HG02678 (cell line): ENCODE data around the gene TBC1D2B.

ENCODE experiments used
- ATAC-seq: cut with Tn5 transposase; IDR thresholded peaks from one replicate; pipeline ENCODE4 v1.9.1; 2021; ENCODE audit warnings: mild to moderate bottlenecking, moderate library complexity; ENCODE audit not compliant: unreplicated experiment

Gene TBC1D2B

DNA sequence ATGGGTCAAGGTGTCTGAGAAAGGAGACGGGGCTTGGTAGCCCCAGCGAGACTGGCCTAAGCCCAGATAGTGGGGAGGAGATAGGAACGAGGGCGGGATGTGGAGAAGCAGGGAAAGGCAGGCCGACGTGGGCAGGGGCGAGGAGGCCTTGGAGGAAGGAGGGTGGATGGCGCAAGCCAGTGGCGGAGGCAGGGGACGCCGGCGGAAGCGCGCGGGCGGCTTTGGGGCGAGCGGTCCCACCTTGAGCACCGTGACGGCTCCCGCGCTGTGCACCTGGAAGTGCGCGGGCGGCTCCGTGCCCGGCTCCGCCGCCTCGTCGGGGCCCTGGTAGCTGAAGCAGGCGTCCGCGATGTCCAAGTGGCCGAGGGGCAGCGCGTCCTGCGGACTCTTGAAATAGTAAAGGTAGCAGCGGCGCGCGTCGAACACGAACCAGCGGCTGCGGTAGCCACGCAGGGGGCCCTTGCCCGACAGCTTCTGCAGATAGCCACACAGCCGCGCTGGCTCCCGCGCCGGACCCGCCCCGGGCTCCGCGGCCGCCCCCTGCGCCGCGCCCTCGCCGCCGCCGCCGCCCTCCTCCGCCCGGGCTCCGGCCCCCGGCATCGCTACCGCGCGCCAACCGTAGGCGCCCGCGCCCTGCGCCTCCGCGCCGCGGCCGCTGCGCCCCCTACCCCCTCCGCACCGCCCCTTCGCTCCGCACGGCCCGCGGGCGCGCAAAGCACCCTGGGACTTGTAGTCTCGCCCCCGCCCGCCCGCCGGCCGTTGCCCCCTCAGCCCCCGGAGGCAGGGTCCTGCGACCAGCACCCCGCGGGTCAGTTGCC lies at the start of gene TBC1D2B:
TSS of gene TBC1D2B (minus strand) at position 659 of the 818 bp plus-strand sequence. CDS start at position 600, 59 bp downstream.
- ATAC-seq, result peak; percentile 76

GRCh38 chr15:78125267-78125666 lies 47.8 kb upstream of the TBC1D2B start:
- ATAC-seq, result no peak

- no peak for ATAC-seq
Measured at GRCh38 chr15:78120523-78120922, 43.0 kb upstream of the TBC1D2B start.

GRCh38 chr15:78112551-78112950 lies 35.0 kb upstream of the TBC1D2B start:
- no peak for ATAC-seq

DNA sequence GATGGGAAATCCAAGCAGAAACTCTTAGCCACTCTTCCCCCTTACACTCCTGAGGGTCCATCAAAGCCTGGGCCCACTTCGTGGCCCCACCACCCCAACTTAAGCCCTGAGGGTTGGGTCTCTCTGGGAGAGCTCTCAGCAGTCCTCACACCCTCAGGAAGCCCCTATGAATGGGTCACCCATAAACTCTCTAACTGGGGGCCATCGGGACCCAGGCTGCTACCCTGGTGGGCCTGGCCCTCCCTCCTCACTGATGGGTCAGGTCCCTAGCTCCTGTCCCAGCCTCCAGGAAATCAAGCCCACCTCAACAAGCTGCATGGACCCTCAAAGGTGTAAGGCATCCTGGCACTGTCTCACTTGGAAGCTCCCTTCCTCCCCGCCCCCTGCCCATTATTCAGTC lies 34.3 kb upstream of the TBC1D2B start:
- no peak for ATAC-seq

DNA sequence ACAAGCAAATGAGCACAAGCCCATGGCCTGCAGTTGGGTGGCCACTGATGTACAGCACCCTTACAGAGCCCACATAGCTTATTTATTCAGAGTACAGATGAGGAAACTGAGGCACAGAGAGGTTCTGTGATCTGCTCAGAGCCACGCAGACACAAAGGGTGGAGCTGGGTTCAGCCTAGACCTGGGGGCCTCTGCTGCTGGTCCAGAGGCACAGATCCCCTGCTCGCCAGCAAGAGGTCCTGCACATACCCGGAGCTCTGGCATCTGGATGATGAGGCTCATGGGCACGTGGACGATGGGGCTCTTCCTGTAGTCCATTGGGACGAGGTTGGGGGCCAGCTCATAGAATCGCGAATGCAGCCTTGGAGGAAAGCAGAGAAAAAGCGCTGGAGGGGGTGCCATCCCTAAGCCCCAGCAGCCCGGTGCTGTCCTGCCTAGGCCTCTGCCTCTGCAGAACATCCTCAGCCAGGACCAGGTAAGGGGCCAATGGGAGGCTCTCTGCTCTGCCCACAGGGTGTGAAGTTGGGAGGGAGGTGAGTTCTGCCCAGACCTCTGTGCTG lies 33.5 kb upstream of the TBC1D2B start:
- no peak for ATAC-seq

DNA sequence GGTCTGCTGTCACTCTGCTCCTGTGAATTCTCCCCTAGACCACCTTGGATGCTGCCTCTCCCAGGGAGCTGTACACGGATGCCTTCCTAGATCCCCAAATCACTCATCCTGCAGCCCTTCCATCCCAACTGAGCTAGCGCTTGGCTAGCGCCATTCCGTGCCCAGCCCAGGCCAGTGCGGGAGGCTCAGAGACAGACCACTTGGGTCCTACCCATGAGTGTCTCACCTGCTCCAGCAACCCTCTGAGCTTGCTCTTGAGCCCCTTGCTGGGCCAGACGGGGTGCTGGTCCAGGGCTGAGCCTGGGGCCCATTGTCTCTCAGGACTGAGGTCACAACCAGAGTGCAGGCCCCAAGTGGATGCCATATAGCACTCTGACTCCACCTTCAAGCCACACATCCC lies 32.6 kb upstream of the TBC1D2B start:
- no peak for ATAC-seq

DNA sequence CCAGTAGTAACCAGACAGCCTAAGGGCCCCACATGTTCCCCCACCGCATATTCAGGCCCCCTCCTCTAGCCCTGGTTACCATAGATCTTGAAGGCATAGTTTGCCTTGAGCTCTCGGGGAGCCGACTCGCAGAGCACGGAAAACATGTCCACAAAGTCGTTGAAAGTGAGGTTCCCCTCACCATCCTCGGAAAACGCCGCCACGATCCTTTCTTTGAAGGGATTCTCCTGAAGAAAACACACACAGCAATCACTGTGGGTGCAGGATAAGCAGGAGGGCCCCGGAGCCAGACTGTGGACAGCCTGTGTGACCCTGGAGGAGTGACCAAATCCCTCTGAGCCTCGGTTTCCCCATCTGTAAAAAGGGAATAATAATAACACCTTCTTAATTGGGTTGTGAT lies 31.6 kb upstream of the TBC1D2B start:
- ATAC-seq, result no peak

DNA sequence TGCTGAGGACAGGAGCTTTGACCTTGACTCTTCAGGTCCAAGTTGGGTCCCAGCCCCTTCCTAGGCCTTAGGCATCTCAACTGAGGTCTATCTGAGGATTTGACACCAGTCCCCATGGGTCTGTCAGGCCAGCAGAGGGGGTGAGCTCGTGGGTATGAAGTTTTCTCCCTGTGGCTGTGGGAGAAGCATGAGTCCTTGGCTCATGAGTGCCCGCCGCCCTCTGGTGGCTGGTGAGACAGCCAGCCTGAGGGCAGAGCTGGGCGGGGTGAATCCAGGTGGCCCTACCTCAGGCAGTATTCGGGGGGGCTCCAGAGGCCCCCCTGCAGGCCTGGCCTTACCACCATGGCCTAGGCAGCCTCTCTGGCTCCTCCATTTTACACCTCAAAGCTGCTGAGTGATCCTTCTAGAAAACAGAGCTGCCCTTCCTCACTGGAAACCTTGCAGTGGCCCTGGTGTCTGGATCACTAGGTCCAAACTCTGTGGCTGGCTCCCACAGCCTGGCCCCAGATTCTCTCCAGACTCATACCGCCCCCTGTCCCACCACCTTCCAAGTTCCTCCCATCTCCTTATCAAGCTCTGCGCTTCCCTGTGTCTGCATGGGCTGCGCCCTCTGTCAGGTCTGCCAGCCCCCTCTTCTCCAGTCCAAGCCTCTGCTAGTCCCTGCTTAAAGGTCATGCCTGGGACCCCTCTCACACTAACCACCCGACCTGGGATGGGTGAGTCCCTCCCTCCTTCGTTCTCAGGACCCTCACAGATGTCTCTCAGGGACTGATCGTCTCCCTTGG lies 31.0 kb upstream of the TBC1D2B start:
- ATAC-seq, result no peak

- no peak for ATAC-seq
Measured at GRCh38 chr15:78107471-78107870, 30.0 kb upstream of the TBC1D2B start.

GRCh38 chr15:78105476-78106241 lies 28.1 kb upstream of the TBC1D2B start:
- ATAC-seq, result no peak

- ATAC-seq, result no peak
Measured at GRCh38 chr15:78104566-78105475, 27.3 kb upstream of the TBC1D2B start.

- ATAC-seq, result peak; percentile 11
Measured at GRCh38 chr15:78104119-78104479, 26.6 kb upstream of the TBC1D2B start.

DNA sequence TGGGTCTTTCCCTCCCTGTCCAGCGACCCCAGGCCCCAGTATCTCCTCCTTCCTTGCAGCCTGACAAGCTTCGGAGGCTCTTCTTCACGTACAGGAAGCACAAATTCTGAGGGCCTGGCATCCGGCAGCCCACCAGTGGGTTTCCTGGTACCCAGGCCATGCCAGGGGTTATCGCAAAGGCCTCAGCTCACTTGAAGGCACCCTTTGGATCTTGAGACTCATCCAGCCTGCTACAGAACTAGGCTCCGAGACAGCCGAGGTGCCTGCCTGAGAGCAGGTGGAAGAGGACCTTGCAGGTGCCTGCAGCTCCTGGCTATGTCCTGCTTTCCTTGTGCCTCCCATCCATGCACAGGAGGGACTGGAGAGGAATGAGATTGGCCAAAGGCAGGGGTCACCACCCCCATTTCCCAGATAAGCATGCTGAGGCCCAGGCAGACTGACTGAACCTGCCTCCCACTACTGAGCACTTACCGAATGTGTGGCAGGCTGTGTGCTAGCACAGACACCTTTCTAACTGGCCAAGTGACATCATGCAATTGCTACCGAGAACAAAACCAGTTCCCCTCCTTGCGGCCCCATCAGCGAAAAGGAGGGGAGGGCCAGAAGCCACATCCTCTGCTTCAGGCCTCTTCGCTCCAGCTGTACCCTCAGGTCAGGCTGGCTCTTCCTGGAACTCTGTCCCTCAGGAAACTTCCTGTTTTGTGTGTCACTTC lies 26.1 kb upstream of the TBC1D2B start:
- peak; percentile 81 for ATAC-seq

DNA sequence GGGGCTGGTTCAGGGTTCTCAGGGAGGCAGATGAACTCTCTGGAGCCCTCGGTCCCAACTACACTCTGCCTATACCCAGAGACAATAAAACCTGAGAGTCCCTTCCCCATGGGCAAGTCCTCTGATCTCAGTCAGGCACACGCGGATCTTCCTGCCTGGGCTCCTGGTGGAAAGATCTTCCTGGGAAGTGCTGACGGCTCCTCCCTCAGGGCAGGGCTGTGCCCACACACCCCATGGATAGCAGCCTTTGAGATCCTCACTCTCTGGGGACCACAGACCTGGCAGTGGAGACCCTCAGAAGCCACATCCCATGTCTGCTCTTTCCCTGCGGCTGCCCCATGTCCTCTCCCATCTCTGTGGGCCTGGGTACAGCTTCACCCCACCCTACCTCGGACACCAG lies 25.2 kb upstream of the TBC1D2B start:
- ATAC-seq, result no peak

GRCh38 chr15:78102211-78102610 lies 24.7 kb upstream of the TBC1D2B start:
- no peak for ATAC-seq

GRCh38 chr15:78101423-78102105 lies 24.1 kb upstream of the TBC1D2B start:
- no peak for ATAC-seq

- no peak for ATAC-seq
Measured at GRCh38 chr15:78100886-78101285, 23.4 kb upstream of the TBC1D2B start.
